HepG2 (cell line): ENCODE measurements around the gene EFNA2. TPM values are rescaled to one million over a fixed set of nuclear protein-coding genes. Genes with fewer than 3 reads are reported as not detected.

Source experiments
- CEBPG ChIP-seq: IDR thresholded peaks from 2 replicates; pipeline ENCODE4 v1.6.1; 2016
- GFI1 ChIP-seq: sonication (generic); formaldehyde crosslinking; IDR thresholded peaks from 2 replicates; pipeline ENCODE4 v1.5.0; 2020; ENCODE audit warnings: missing genetic modification reagents, mild to moderate bottlenecking, borderline replicate concordance
- GMEB2 ChIP-seq: IDR thresholded peaks from 2 replicates; pipeline ENCODE4 v1.6.1; 2016; ENCODE audit warnings: missing biosample characterization, missing genetic modification reagents, low read depth
- HIVEP1 ChIP-seq: sonication (generic); formaldehyde crosslinking; IDR thresholded peaks from 2 replicates; pipeline ENCODE4 v1.4.0; 2020; ENCODE audit warnings: mild to moderate bottlenecking, missing genetic modification reagents
- KMT2B ChIP-seq: IDR thresholded peaks from 2 replicates; pipeline ENCODE4 v1.6.1; 2016; ENCODE audit warnings: missing genetic modification reagents, missing compliant biosample characterization
- MAZ ChIP-seq, 2 experiments: sonication (generic) in 1 of 2; formaldehyde crosslinking in 1 of 2; IDR thresholded peaks; 2 replicates each; pipeline versions ENCODE4 v1.5.0 to v1.6.1; 2012 to 2020; ENCODE audit warnings: low read depth in 2 of 2, mild to moderate bottlenecking in 2 of 2, borderline replicate concordance in 1 of 2, improper control_type of control experiment in 1 of 2, low read length in 1 of 2, missing genetic modification reagents in 1 of 2, moderate library complexity in 1 of 2
- MED8 ChIP-seq: sonication (generic); formaldehyde crosslinking; IDR thresholded peaks from 2 replicates; pipeline ENCODE4 v1.8.1; 2023; ENCODE audit warnings: mild to moderate bottlenecking, missing genetic modification reagents; ENCODE audit not compliant: insufficient replicate concordance
- MTF2 ChIP-seq: sonication (generic); formaldehyde crosslinking; IDR thresholded peaks from 2 replicates; pipeline ENCODE4 v1.5.0; 2020; ENCODE audit warnings: missing genetic modification reagents, borderline replicate concordance
- NR2F6 ChIP-seq, 2 experiments: IDR thresholded peaks; 2 replicates each; pipeline ENCODE4 v1.6.1; 2016; ENCODE audit warnings: antibody characterized with exemption in 1 of 2, mild to moderate bottlenecking in 1 of 2
- POLR2G ChIP-seq: fragments of 200-400 bp; formaldehyde crosslinking; IDR thresholded peaks from 2 replicates; pipeline ENCODE4 v1.6.1; 2018; ENCODE audit warnings: mild to moderate bottlenecking, low read depth, low read length, moderate library complexity
- PTBP1 ChIP-seq: fragments of 200-400 bp; formaldehyde crosslinking; IDR thresholded peaks from 2 replicates; pipeline ENCODE4 v1.6.1; 2018; ENCODE audit warnings: low read length, low read depth; ENCODE audit not compliant: poor library complexity, severe bottlenecking
- RBM22 ChIP-seq: fragments of 200-400 bp; formaldehyde crosslinking; optimal IDR thresholded peaks from 2 replicates; pipeline ENCODE3; 2017; ENCODE audit warnings: mild to moderate bottlenecking, low read length, moderate library complexity
- SALL1 ChIP-seq: sonication (generic); formaldehyde crosslinking; IDR thresholded peaks from 2 replicates; pipeline ENCODE4 v1.8.0; 2022; ENCODE audit warnings: mild to moderate bottlenecking, missing genetic modification reagents
- SALL2 ChIP-seq: sonication (generic); formaldehyde crosslinking; IDR thresholded peaks from 2 replicates; pipeline ENCODE4 v1.8.1; 2023; ENCODE audit warnings: mild to moderate bottlenecking, missing genetic modification reagents, inconsistent platforms
- SPEN ChIP-seq: sonication (generic); formaldehyde crosslinking; IDR thresholded peaks from 2 replicates; pipeline ENCODE4 v1.5.1; 2020; ENCODE audit warnings: low read depth, mild to moderate bottlenecking, missing genetic modification reagents
- ZBED4 ChIP-seq: sonication (generic); formaldehyde crosslinking; IDR thresholded peaks from 2 replicates; pipeline ENCODE4 v1.4.0; 2020; ENCODE audit warnings: missing genetic modification reagents, borderline replicate concordance
- ZBTB25 ChIP-seq: IDR thresholded peaks from 2 replicates; pipeline ENCODE4 v1.6.1; 2018; ENCODE audit warnings: missing genetic modification reagents
- ZNF230 ChIP-seq: sonication (generic); formaldehyde crosslinking; IDR thresholded peaks from 2 replicates; pipeline ENCODE4 v1.4.0; 2020; ENCODE audit warnings: mild to moderate bottlenecking, missing genetic modification reagents
- ZNF382 ChIP-seq: sonication (generic); formaldehyde crosslinking; IDR thresholded peaks from 2 replicates; pipeline ENCODE4 v1.5.0; 2020; ENCODE audit warnings: missing genetic modification reagents, mild to moderate bottlenecking, borderline replicate concordance
- ZNF484 ChIP-seq: sonication (generic); formaldehyde crosslinking; IDR thresholded peaks from 2 replicates; pipeline ENCODE4 v1.5.1; 2020; ENCODE audit warnings: mild to moderate bottlenecking, low read depth, missing genetic modification reagents, borderline replicate concordance
- ZNF737 ChIP-seq: sonication (generic); formaldehyde crosslinking; IDR thresholded peaks from 2 replicates; pipeline ENCODE4 v1.5.0; 2020; ENCODE audit warnings: missing genetic modification reagents, mild to moderate bottlenecking, borderline replicate concordance
- ZNF761 ChIP-seq: sonication (generic); formaldehyde crosslinking; conservative IDR thresholded peaks from 2 replicates; pipeline ENCODE4 v1.4.0; 2020; ENCODE audit warnings: mild to moderate bottlenecking, missing genetic modification reagents
- polyA plus RNA-seq, 8 experiments: library from polyadenylated mRNA; depleted of rRNA in 3 of 8; stranded (reverse) in 7 of 8; unstranded in 1 of 8; fragments of >200 nt; fragmentation: Illumina TruSeq in 4 of 8; extraction: Trizol in 4 of 8; gene quantifications; 2 replicates each; pipeline versions ENCODE4 v1.2.1 to v1.2.3, GENCODE V29; 2011 to 2016; ENCODE audit warnings: low read depth in 4 of 8, missing spikeins in 1 of 8, mixed read lengths in 1 of 8; ENCODE audit not compliant: insufficient read depth in 1 of 8
- total RNA-seq, 5 experiments: library from RNA; depleted of rRNA; stranded (reverse); fragments of >200 nt; fragmentation: Illumina TruSeq; extraction: Trizol; gene quantifications; 2 replicates each; pipeline ENCODE4 v1.2.3, GENCODE V29; 2016; ENCODE audit warnings: low read depth in 1 of 5

The EFNA2 gene
- total and polyA plus RNA-seq, 2 of the 13 experiments (the other 11 are each of a cell fraction or from before 2014, with no cell fraction given) = 6.0 to 9.9 TPM

GRCh38 chr19:1252221-1252820 lies 33.4 kb upstream of the EFNA2 start (continued):
- no peak for TF ChIP-seq ZNF484
- TF ChIP-seq MED8 = peak; percentile 61
- TF ChIP-seq SALL2 (CRISPR knock-in tag) = no peak
- TF ChIP-seq MTF2 = no peak
- peak; percentile 85 for TF ChIP-seq HIVEP1 (CRISPR knock-in tag)
- TF ChIP-seq KMT2B = no peak
- peak; percentile 29 for TF ChIP-seq PTBP1
- peak; percentile 86 for TF ChIP-seq NR2F6 (IDR thresholded peaks at IDR 0.05)
- peak; percentile 88 for TF ChIP-seq NR2F6 (CRISPR knock-in tag; IDR thresholded peaks at IDR 0.05)
- TF ChIP-seq ZBED4 (CRISPR knock-in tag) = no peak
- TF ChIP-seq SALL1 (CRISPR knock-in tag) = peak; percentile 50; the same call in 1 of the 2 replicates
- peak; percentile 36; the same call in 1 of the 2 replicates for TF ChIP-seq MAZ (IDR thresholded peaks at IDR 0.05; ENCODE audit: borderline replicate concordance, low read depth, low read length)
- peak; percentile 90 for TF ChIP-seq MAZ (CRISPR knock-in tag; IDR thresholded peaks at IDR 0.05; ENCODE audit: low read depth)
- TF ChIP-seq SPEN (CRISPR knock-in tag) = peak; percentile 74; the same call in 1 of the 2 replicates
- no peak for TF ChIP-seq CEBPG (CRISPR knock-in tag)
- TF ChIP-seq ZNF382 (CRISPR knock-in tag) = no peak
- TF ChIP-seq ZNF737 (CRISPR knock-in tag) = no peak
- TF ChIP-seq ZNF761 (CRISPR knock-in tag) = no peak
- no peak for TF ChIP-seq ZNF230
- TF ChIP-seq RBM22 = peak; percentile 83
- TF ChIP-seq POLR2G = peak; percentile 41
- no peak for TF ChIP-seq GMEB2 (CRISPR knock-in tag)
- TF ChIP-seq ZBTB25 = no peak; the same call in 1 of the 2 replicates
- TF ChIP-seq GFI1 (CRISPR knock-in tag) = no peak
